Suppressor macrophage (primary cell): Measurements from ENCODE around the gene NOSIP.

Experiments
- DNase-seq, 4 experiments: peaks; one replicate each; pipeline ENCODE4 v3.0.0-alpha.2; 2020 to 2022

The NOSIP gene

DNA sequence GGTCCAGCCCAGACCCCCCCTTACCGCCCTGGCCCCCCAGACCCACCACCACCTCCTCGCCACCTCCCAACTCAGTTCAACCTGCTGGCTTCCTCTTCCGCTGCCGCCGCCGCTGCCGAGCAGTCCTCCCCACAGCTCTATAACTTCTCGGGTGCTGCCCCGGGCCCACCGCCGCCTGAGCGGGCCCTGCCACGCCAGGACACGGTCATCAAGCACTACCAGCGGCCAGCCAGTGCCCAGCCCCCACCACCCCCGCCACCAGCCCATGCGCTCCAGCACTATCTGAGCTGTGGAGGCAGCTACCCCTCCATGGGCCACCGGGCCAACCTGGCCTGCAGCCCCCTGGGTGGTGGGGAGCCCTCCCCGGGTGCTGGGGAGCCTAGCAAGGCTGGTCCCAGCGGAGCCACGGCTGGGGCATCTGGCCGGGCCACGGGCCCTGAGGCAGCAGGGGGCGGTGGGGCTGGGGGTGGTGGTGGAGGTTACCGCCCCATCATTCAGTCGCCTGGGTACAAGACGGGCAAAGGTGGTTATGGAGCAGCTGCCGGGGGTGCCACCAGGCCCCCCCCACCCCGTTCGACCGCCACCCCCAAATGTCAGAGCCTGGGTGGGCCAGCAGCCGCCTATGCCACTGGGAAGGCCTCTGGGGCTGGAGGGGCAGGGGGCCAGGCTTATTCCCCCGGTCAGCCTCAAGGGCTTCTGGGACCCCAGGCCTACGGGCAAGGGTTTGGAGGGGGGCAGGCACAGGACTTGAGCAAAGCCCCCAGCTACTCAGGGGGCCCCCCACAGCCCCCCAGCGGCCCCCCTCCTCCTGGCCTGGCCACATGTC is 14.8 kb upstream of the NOSIP start:
- DNase-seq: no peak

DNA sequence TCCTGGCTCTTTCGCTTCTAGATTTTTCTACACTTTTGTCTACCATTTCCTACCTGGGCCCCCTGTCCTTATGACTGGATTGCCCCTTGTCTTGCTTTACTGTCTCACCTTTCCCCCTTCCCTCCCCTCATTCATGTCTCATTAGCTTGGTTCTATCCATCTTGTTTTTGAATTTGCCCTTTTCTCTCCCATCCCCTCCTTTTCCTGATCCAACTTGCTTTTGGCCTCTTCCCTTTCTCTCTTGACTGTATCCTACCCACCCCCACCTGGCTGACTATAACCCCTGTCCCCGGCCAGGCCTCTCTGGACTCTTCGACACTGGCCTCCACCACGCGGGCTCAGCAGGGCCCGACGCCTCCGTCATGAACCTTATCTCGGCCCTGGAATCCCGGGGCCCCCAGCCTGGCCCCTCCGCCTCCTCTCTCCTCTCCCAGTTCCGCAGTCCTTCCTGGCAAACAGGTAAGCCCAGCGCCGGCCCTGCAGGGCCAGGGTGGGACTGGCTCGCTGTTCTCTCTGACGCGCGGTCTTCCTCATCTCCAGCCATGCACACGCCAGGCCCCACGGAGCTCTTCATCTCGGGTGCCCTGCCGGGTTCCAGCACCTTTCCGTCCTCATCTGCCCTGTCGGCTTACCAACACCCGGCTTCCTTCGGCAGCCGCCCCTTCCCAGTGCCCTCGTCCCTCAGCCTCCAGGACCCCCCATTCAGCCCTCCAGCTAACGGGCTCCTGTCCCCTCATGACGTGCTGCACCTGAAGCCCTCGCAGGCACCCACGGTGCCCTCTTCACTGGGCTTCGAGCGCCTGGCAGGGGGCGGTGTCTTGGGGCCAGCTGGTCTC is 14.0 kb upstream of the NOSIP start:
- DNase-seq: no peak

DNA sequence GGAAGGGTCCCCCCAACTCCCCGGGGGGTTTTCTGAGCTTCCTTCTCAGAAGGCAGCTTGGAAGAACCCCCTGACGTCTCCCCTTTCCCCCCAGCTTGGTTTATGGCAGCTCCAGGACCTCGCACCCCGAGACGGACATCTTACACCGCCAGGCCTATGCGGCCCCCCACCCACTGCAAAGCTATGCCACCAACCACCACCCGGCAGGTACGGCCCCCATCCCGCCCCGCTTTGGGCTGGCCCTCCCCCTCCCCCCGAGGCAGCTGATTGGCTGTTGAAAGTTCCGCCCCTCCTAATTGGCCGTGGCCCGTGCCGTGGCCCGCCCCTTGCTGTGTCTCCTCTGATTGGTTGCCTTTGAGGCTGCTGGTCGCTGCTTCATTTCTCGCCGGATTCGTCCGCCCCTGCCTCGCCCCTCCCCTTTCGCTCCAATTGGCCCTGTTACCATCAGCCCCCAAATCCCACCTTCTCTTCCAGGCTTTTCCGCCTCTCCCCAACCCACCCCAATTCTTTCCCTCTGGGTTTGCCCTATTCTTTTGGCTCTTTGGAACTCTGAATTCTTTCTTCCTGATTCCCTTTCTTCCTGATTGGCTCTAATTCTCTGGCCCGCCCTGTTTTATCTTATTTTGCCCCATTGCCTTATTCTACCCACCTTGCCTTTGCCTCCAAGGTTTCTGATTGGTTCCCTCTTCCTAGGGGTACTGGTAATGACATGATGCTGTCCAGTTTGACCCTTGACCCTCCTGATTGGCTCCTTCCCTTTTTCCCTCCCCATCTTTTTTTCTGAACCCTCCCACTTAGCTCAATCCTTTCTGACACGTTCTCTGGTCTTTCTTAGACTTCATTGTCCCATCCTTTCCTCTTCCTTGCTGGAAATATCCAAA is 13.1 kb upstream of the NOSIP start:
- peak; percentile 82 to 93 (median 88) for DNase-seq

DNA sequence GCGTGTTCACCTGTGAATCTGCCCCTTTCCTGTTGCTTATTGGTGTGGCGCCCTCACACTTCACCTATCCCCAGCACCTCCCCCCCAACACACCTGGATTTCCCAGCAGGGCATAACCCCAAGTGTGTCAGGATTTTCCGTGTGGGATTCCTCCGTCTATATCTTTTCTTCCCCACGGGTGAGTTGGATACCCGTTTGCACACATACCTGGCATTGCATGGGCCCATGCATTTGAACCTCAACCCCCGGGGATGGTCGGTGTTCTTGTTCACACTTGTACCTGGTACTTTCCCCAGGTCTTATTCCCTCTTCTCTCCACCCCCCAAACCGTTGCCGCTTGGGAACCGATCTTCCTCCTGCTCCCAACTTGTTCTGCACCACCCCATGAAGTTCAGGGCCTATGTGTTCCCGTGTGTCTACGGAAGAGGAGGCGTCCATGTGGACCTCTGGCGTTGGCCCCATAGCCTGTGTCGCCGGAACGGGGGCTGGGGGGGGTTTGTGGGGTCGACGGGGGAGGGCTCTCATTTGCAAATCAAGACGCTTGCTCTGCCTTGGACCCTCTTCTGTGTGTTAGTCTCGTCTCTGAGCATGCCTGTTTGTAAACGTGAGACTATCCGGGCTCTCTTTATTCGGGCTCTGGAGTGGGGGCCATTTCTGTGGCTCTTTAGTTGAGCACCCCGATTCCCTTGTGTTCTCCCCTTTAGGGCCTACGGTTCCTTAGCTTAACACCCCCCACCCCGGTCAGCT is 12.3 kb upstream of the NOSIP start:
- peak in 2 of 4 experiments; percentile 24 to 30 for DNase-seq

DNA sequence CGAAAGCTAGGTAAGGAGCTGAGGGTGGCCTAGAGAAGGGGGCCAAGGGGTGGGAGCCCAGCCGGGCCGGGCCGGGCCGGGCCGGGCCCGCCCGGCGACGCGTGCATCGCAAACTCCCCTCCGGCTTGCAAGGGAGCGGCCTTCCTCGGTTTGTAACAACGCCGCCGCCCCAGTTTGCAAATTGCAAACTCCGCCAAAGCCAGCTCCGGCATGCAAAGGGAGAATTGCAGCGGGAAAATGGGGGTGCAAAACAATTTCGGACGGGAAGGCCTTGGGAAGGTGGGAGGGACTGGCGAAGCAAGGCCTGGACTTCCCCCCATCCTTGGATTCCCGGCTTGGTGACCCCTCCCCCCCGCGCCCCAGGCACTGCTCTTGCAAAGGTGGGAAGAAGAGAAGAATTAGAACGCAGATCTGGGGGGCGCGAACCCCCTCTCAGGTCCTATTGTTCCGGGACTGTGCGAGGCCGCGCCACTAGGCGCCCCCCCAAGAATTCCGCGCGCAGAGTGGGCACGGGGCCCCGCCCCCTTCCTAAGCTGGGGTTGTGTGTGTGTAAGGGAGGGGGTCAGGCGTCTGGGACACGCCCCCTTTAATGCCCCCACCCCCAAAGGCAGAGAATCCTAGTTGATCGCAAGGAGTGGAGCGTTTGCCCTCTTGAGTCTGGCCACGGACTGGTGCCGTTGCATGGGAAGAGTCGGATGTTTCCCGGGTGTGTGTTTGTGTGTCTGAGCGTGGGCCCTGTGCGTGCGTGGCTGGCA is 11.6 kb upstream of the NOSIP start:
- peak; percentile 18 to 53 (median 45) for DNase-seq

DNA sequence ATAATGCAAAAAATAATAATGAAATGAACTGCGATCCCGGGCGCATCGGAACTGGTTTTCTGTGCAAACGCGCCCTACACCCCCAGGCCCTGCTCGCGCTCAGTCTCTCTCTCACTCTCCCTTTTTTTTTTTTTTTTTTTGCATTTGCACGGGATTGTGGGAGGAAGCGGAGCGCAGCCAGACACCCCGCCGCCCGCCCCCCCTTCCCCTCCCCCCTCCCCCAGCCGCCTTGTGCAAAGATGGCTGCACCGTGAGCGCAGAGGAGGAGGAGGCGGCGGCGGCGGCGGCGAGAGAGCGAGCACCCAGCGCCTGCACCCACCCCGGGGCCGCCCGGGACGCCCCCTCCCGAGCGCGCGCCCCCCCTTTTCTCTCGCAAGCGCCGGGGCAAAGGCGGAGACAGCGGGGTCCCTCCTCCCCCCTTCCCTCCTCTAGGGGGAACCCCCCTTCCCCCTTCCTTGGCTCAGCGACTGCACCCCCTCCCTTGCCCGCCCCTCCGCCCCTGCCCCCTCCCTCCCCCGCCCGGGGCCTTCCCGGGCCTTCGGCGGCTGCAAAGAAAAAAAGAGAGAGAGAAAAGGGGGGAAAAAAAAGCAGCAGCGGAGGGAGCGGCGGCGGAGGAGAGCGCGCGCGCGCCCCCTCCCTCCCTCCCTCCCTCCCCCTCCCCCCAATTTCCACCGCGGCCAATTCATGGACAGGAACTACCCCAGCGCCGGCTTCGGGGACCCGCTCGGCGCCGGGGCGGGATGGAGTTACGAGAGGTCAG is 10.8 kb upstream of the NOSIP start, which contains the start of gene PRR12:
Gene PRR12 (plus strand): TSS at position 212 of the 760 bp plus-strand sequence. CDS start 473 bp downstream, at position 685.
- DNase-seq: peak; percentile 54 to 84 (median 80)

DNA sequence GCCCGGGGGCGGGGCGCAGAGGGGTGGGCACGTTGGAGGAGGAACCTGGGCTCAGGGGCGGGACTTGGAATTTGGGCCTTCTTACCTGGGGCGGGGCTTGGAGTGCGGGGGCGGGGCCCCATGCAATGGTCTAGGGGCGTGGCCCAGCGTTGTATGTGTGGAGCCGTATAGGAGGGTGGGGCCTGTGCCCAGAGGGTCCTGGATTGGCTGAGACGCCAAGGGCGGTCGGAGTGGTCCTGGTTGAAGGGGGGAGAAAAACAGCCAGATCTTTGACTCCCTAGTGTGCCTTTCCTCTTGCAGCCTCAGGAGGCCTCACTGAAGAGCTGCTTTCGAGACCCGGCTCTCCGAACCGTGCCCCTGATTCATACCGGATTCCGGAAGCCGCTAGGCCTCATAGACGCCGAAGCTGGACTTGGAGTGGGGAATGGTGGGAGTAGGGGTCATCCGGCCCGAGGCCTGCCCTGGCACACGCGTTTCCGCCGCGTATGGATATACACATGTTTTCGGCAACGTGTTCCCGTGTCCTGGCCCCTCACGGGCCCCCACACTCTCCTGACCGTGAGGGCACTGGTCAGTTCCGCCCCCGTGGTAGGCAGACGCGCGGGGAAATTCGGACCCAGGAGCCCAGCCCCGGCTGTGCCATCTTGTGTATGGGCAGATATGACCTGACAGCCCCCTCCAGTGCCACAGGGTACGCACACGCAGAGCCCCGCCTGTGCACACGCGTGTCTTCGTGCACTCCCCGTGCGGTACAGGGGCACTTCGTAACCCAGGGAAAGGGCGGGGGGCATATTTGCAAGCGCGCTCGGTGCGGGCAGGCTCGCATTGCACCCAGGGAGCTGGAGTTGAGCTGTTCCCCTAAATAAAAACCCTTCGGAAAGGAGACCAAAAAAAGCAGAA is 10.0 kb upstream of the NOSIP start:
- DNase-seq: peak; percentile 97 to 98 (median 98)

DNA sequence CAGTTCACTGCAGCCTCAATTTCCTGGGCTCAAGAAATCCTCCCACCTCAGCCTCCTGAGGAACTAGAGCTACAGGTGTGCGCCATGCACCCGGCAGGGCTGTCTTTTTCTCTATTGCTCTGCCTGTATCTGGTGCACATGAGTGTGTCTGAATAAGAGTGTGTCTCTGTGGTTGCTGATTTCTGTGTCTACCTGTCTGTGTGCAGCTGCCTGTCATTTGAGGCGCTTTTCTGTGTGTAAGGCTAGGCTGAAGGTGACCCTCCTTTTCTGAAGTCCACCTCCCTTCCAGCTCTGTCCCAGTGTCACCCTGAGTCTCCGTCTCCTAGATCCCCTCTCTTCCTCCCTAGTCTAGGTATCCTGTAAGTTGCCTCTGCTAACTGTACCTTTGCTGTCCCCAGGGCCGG is 9.1 kb upstream of the NOSIP start:
- DNase-seq: no peak

DNA sequence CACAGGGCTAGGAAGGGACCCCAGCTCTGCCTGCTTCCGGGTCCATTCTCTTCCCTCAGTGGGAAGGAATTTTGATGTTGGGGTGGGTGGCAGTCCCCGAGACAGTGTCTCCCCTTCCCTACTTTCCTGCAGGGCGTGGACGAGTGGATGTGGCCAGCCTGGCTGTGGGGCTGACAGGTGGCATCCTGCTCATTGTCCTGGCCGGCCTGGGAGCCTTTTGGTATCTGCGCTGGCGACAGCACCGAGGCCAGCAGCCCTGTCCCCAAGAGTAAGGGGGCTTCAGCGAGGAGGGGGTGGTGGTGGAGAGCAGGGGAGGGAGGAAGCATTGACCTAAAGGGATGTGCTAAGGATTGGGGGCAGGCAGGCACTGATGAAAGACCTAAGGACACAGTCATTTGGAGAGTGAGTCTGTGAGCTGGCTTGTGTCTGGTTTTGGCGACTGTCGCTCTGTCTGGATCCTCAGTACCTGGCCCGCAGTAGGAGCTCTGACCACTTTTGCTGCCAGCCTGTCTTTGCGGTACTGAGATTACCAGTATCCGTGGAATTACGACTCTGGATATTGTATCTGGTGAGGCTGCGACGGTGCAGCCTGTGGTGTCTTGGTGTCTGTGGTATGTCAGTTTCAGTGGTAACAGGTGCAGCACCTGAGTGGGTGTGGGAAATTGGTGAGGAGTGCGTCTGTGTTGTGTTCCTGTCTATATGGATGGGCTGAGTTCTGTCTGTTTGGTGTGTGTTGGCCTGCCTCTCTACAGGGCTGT is 8.2 kb upstream of the NOSIP start:
- no peak for DNase-seq

DNA sequence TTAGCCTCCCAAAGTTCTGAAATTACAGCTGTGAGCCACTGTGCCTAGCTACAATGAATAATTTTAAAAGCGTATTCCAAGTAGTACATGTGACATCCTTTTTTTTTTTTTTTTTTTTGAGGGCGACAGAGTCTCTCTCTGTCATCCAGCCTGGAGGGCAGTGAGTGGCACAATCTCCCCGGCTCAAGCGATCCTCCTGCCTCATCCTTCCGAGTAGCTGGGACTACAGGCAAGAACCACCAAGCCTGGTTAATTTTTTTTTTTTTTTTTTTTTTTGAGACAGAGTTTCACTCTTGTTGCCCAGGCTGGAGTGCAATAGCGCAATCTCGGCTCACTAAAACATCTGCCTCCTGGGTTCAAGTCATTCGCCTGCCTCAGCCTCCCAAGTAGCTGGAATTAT is 6.9 kb upstream of the NOSIP start:
- no peak for DNase-seq

DNA sequence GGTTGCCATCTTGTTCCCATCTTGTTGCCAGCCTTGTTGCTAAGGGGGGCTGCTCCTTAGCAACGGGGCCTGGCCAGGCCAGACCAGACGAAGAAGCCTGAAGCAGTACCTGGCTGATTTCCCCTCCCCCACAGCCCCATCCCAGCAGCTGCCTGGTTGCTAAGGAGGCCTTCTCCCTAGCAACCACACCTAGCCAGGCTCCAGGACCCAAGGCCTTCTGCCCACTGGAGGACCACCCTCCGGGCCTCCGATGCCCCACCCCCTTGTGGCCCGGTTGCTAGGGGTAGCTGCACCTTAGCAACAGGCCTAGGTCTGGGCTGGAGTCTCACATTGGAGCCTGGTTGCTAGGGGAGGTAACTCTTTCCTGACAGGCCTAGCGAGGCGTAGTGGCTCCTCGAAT is 4.7 kb upstream of the NOSIP start:
- DNase-seq: no peak

DNA sequence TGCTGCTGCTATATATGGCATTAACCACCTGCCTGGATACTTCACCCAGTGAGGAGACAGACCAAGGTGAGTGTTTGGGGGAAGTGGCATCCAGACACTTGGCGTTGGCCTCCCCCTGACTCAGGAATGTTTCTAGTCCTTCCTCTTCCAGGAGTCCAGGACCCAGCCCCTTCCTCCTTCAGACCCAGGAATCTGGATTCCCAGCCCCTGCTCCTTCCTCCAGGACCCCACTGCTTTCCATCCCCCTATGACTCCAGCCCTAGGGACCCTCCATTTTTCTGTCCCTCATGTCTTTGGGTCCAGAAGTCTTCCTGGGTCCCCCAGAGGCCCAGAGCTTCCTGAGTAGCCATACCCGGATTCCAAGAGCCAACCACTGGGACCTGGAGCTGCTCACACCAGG is 2.9 kb upstream of the NOSIP start:
- no peak for DNase-seq

DNA sequence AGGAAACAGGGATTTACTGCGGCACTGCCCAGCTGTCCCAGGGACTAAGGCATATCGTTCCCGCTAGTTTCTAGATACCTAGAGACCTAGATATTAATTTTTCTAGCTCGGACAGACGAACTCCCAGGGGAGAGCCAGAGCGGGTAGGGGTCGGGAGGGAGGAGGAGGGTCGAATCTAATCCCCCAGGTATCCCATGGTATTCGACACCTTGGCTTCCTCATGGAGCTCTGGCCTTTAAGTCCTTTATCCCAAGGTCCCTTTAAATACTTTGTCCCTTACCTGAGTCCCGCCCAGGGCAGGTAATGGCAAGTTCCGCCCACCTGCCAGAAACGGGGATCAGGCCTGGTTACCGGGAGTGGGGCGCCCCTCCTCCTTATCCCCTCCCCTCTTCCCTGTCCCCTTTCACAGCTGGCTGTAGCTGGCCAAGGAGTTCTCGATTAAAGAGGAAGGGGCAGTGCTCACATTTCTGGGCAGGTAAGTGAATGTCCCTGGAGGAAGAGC is 702 bp upstream of the NOSIP start, which contains the start of gene PRRG2:
Gene PRRG2 (plus strand): TSS at position 310 of the 502 bp plus-strand sequence. CDS start 1,904 bp downstream, outside the sequence.
- no peak for DNase-seq

DNA sequence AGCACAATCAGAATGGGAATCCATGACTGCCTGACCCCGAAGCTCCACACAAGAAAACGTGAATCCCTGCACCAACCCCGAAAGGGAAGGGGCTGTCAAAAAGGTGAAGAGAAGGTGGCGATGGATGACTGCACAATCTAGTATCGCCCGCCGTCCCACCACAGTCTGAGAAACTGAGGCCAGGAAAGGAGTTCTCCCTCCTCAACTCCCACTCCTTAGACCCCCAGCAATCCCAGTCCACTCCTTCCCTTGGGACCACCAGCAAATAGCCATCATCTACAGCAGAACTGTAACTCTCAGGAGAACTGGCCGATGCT is 451 bp downstream of the NOSIP start:
- no peak for DNase-seq

DNA sequence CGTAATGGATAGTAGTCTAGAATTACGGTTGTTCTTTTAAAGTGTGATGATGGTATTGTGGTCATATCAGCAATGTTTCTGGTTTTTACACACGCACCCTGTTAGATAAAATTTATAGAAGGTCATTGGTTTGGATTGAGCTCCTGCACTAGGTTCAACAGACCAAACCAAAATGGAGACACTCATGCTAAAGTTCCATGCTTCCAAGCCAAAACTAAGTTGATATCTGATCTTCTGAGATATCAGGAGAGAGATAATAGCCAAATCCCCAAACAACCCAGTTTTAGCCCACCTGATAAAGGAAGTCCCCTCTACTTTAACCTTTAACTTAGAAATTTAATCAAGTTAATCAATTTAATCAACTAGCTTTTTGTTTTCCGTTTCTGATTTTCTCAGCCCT is 1.2 kb downstream of the NOSIP start:
- no peak for DNase-seq

DNA sequence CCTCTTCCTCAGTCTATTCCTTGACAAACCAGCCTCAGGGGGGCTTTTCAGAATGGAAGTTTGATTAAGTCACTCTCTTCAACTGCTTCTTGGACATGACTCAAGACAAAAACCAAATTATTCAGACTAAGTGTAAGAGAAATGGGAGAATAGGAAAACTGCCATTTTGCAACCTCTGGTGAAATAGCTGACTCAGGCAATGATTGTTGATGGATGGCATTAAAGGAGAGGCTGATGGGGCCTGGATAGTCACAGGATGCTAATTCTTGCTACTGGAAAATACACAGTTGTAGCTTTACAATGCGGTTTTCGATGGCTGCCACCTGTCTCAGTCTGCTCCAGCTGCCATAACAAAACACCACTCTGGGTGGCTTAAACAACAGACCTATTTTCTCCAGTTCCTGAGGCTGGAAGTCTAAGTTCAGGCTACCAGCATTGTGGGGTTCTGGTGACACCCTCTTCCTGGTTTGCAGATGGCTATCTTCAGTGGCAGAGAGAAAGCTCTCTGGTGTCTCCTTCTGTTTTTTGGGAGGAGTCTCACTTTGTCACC is 6.1 kb downstream of the NOSIP start:
- DNase-seq: no peak

DNA sequence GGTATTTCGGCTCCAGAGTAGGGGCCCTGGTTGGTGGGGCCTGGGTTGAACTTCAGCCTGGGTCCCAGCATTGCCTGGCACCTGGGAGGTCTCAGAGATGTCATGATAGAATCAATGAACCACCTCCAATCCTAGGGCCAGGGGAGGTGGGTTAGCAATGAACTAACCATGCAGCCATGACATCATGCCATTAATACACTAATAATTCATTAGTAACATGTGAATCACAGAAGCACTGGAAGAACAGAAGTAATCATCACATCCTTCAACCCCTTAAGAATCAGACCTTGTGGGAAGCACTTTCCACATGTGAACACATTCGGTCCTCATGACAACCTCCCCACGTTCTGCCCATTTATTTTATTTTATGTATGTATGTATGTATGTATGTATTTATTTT is 6.9 kb downstream of the NOSIP start:
- DNase-seq: no peak

DNA sequence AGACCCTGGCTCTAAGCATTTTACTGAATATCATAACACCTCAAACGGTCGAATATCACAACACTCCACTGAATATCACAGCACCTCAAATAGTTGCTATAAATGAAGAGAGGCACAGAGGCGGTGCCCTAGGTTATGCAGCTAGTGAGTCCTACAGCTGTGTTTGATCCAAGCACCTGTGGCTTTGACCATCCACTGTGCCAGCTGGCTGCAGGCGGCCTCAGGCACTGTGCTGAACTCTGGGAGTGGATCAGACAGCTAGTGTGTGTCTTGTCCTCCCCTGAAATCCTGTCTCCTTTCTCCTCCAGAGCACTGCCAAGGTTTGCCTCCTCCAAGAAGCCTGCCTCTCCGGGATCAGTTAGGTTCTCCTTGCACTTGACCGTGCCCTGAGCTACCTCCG is 7.3 kb downstream of the NOSIP start:
- DNase-seq: no peak
